ENCODE measurements around the gene SMIM33. TPM values are rescaled to one million over a fixed set of nuclear protein-coding genes. Genes with fewer than 3 reads are reported as not detected.

Gene SMIM33
- total and polyA plus RNA-seq, 2 of the 13 experiments (the other 11 are each of a cell fraction or from before 2014, with no cell fraction given), result not detected

DNA sequence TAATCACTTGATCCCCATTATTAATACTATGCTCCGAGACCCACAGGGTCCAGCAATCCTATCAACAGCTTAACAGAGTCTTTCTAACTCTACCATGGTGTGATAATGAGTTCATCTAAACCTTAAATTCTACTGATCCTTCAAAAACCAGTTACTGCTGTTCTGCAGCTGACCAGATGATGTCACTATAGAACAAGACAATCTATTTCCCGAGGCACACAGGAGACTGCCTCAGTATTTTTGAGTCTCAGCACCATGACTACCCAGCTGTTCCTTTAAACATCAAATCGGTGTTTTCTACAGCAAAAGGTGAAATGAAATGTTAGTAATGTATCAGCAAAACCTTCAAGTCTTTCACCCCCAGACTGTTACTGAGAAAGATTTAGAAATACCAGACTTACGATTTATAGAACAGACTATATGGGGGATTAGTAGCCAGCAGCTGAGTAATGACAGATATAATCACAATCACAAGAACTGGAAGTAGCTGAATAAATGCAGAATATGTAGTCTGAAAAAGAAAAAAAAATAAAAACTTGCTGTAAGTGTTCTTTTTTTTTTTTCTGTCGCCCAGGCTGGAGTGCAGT, 48.4 kb upstream of the SMIM33 start (continued):
- TF ChIP-seq ZNF44 (CRISPR knock-in tag; IDR thresholded peaks at IDR 0.05) (no peak), SAP130 (CRISPR knock-in tag; IDR thresholded peaks at IDR 0.05; ENCODE audit: low read depth) (0 out of 2 replicates have a peak, but pooled peaks have one; percentile 23), FOXO1 (CRISPR knock-in tag; IDR thresholded peaks at IDR 0.05) (no peak), ZNF709 (CRISPR knock-in tag; IDR thresholded peaks at IDR 0.05) (no peak), SMC3 (IDR thresholded peaks at IDR 0.05; ENCODE audit: low read length) (peak; percentile 86), SATB2 (CRISPR knock-in tag; IDR thresholded peaks at IDR 0.05) (no peak), ZSCAN22 (CRISPR knock-in tag; IDR thresholded peaks at IDR 0.05) (no peak), ZNF3 (CRISPR knock-in tag; IDR thresholded peaks at IDR 0.05) (no peak), KAT8 (CRISPR knock-in tag; IDR thresholded peaks at IDR 0.05) (0 out of 2 replicates have a peak, but pooled peaks have one; percentile 22), RAD21 (CRISPR knock-in tag; IDR thresholded peaks at IDR 0.05) (peak; percentile 81), CTCF (CRISPR knock-in tag; IDR thresholded peaks at IDR 0.05) (peak; percentile 89), ZNF83 (CRISPR knock-in tag; IDR thresholded peaks at IDR 0.05; ENCODE audit: borderline replicate concordance) (no peak), PHF21A (CRISPR knock-in tag; IDR thresholded peaks at IDR 0.05) (no peak), STAG1 (CRISPR knock-in tag; IDR thresholded peaks at IDR 0.05) (peak; percentile 93)
- TF ChIP-seq, protein P1, sequence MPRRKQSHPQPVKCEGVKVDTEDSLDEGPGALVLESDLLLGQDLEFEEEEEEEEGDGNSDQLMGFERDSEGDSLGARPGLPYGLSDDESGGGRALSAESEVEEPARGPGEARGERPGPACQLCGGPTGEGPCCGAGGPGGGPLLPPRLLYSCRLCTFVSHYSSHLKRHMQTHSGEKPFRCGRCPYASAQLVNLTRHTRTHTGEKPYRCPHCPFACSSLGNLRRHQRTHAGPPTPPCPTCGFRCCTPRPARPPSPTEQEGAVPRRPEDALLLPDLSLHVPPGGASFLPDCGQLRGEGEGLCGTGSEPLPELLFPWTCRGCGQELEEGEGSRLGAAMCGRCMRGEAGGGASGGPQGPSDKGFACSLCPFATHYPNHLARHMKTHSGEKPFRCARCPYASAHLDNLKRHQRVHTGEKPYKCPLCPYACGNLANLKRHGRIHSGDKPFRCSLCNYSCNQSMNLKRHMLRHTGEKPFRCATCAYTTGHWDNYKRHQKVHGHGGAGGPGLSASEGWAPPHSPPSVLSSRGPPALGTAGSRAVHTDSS (CRISPR knock-in tag; conservative IDR thresholded peaks at IDR 0.05), result no peak
- TF ChIP-seq, protein P2, sequence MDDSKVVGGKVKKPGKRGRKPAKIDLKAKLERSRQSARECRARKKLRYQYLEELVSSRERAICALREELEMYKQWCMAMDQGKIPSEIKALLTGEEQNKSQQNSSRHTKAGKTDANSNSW (CRISPR knock-in tag; IDR thresholded peaks at IDR 0.05; ENCODE audit: borderline replicate concordance), result no peak

All from HepG2 (cell line).